Liver (tissue), 3 donors: Measurements from ENCODE around the gene PTN.

Experiments used
- CTCF ChIP-seq: fragments of 150-350 bp; IDR thresholded peaks from 2 replicates; pipeline ENCODE4 v1.5.1; 2017; ENCODE audit warnings: improper control_type of control experiment, low read depth, low read length; ENCODE audit not compliant: missing input control
- EGR1 ChIP-seq, 2 donors: IDR thresholded peaks; 2 replicates each; pipeline ENCODE4 v1.6.1; 2016 to 2018; ENCODE audit warnings: antibody characterized with exemption in 2 of 2, low read depth in 2 of 2
- GABPA ChIP-seq, 2 donors: IDR thresholded peaks in 1 of 2; conservative IDR thresholded peaks in 1 of 2; 2 replicates each; pipeline ENCODE4 v1.6.1; 2016; ENCODE audit warnings: antibody characterized with exemption in 2 of 2, mild to moderate bottlenecking in 1 of 2, moderate library complexity in 1 of 2
- MAX ChIP-seq: IDR thresholded peaks from 2 replicates; pipeline ENCODE4 v1.6.1; 2016; ENCODE audit warnings: antibody characterized with exemption
- YY1 ChIP-seq: IDR thresholded peaks from 2 replicates; pipeline ENCODE4 v1.6.1; 2016; ENCODE audit warnings: antibody characterized with exemption, mild to moderate bottlenecking
- donor health status: healthy.
- donor health status: healthy.

GRCh38 chr7:137213744-137214143 is 129.8 kb downstream of the PTN start:
- TF ChIP-seq CTCF (no peak), GABPA (IDR thresholded peaks at IDR 0.05 in 1 of 2, conservative IDR thresholded peaks at IDR 0.05 in 1 of 2) (no peak), YY1 (no peak), EGR1 (IDR thresholded peaks at IDR 0.05; ENCODE audit: low read depth in 2 of 2) (no peak), MAX (no peak)
